HEK293 (cell line): Measurements from ENCODE around the gene TMEM135.

Experiments
- CTCF ChIA-PET: fragments of 350-600 bp; formaldehyde crosslinking; extraction: SDS; loops from one replicate; lab custom pipeline; 2021; ENCODE audit warnings: antibody characterized with exemption; lab: Yijun Ruan, JAX
- POLR2A ChIA-PET: fragments of 300-600 bp; formaldehyde crosslinking; extraction: SDS; loops from one replicate; lab custom pipeline; 2020; ENCODE audit warnings: antibody characterized with exemption, inconsistent platforms; lab: Yijun Ruan, JAX
- H3K27ac ChIP-seq: fragments of 200-500 bp; sonication (Bioruptor generic); 2 replicates; pipeline ENCODE4 v1.5.1; 2014; ENCODE audit warnings: low read depth, low read length, control low read depth, inconsistent platforms; ENCODE audit errors: extremely low read depth
- H3K36me3 ChIP-seq, 2 experiments: fragments of 200-500 bp in 1 of 2; sonication (Bioruptor generic) in 1 of 2; 1 replicate in 1 of 2; 2 replicates in 1 of 2; pipeline ENCODE4 v1.5.1; 2014 to 2017; ENCODE audit warnings: inconsistent platforms in 2 of 2, low read length in 2 of 2; ENCODE audit not compliant: control insufficient read depth in 2 of 2, insufficient read depth in 1 of 2
- H3K4me1 ChIP-seq: fragments of 200-500 bp; sonication (Bioruptor generic); 2 replicates; pipeline ENCODE4 v1.5.1; 2014; ENCODE audit warnings: mild to moderate bottlenecking, low read length, inconsistent platforms; ENCODE audit not compliant: control insufficient read depth, insufficient read depth
- H3K4me3 ChIP-seq: 2 replicates; pipeline ENCODE4 v1.5.1; 2011; ENCODE audit warnings: low read depth, mild to moderate bottlenecking, control low read depth, low read length, moderate library complexity
- H3K9me3 ChIP-seq: fragments of 200-500 bp; sonication (Bioruptor generic); 2 replicates; pipeline ENCODE4 v1.5.1; 2014; ENCODE audit warnings: low read depth, low read length, inconsistent platforms; ENCODE audit not compliant: control insufficient read depth, insufficient read depth
- BCL11B ChIP-seq: fragments of 450-650 bp; formaldehyde crosslinking; IDR thresholded peaks from 2 replicates; pipeline ENCODE4 v1.5.1; 2016; ENCODE audit warnings: low read depth, missing biosample characterization, missing genetic modification characterization
- FEZF1 ChIP-seq: fragments of 450-650 bp; formaldehyde crosslinking; IDR thresholded peaks from 2 replicates; pipeline ENCODE4 v1.5.1; 2016; ENCODE audit warnings: missing biosample characterization, missing genetic modification characterization
- GLIS1 ChIP-seq: fragments of 450-650 bp; formaldehyde crosslinking; IDR thresholded peaks from 2 replicates; pipeline ENCODE4 v1.5.1; 2016; ENCODE audit warnings: missing biosample characterization, missing genetic modification characterization
- MZF1 ChIP-seq: fragments of 450-650 bp; formaldehyde crosslinking; IDR thresholded peaks from 2 replicates; pipeline ENCODE4 v1.5.1; 2017; ENCODE audit warnings: missing biosample characterization, missing genetic modification characterization, borderline replicate concordance
- OVOL3 ChIP-seq: fragments of 450-650 bp; formaldehyde crosslinking; IDR thresholded peaks from 2 replicates; pipeline ENCODE4 v1.5.1; 2016; ENCODE audit warnings: missing biosample characterization, missing genetic modification characterization
- PRDM4 ChIP-seq: fragments of 450-650 bp; formaldehyde crosslinking; IDR thresholded peaks from 2 replicates; pipeline ENCODE4 v1.5.1; 2017; ENCODE audit warnings: missing biosample characterization, missing genetic modification characterization
- SP7 ChIP-seq: fragments of 450-650 bp; formaldehyde crosslinking; IDR thresholded peaks from 2 replicates; pipeline ENCODE4 v1.5.1; 2016; ENCODE audit warnings: missing biosample characterization, missing genetic modification characterization
- TRIM28 ChIP-seq: IDR thresholded peaks from 2 replicates; pipeline ENCODE4 v1.6.1; 2011; ENCODE audit warnings: low read length, control low read depth, borderline replicate concordance
- ZBTB21 ChIP-seq: fragments of 450-650 bp; formaldehyde crosslinking; IDR thresholded peaks from 2 replicates; pipeline ENCODE4 v1.5.1; 2017; ENCODE audit warnings: missing biosample characterization, missing genetic modification characterization
- ZBTB44 ChIP-seq: fragments of 450-650 bp; IDR thresholded peaks from 2 replicates; pipeline ENCODE4 v1.5.1; 2018; ENCODE audit warnings: missing biosample characterization, mild to moderate bottlenecking, missing genetic modification characterization
- ZEB2 ChIP-seq: fragments of 450-650 bp; formaldehyde crosslinking; IDR thresholded peaks from 2 replicates; pipeline ENCODE4 v1.5.1; 2016; ENCODE audit warnings: missing biosample characterization, missing genetic modification characterization
- ZNF114 ChIP-seq: fragments of 450-650 bp; formaldehyde crosslinking; IDR thresholded peaks from 2 replicates; pipeline ENCODE4 v1.5.0; 2017; ENCODE audit warnings: missing biosample characterization, missing genetic modification characterization
- ZNF133 ChIP-seq: fragments of 450-650 bp; formaldehyde crosslinking; IDR thresholded peaks from 2 replicates; pipeline ENCODE4 v1.5.1; 2016; ENCODE audit warnings: missing biosample characterization, missing genetic modification characterization
- ZNF148 ChIP-seq: fragments of 450-650 bp; formaldehyde crosslinking; IDR thresholded peaks from 2 replicates; pipeline ENCODE4 v1.5.0; 2017; ENCODE audit warnings: missing biosample characterization, missing genetic modification characterization, borderline replicate concordance
- ZNF175 ChIP-seq: fragments of 450-650 bp; formaldehyde crosslinking; IDR thresholded peaks from 2 replicates; pipeline ENCODE4 v1.5.1; 2016; ENCODE audit warnings: missing biosample characterization, missing genetic modification characterization
- ZNF280C ChIP-seq: fragments of 450-650 bp; formaldehyde crosslinking; IDR thresholded peaks from 2 replicates; pipeline ENCODE4 v1.5.1; 2016; ENCODE audit warnings: missing biosample characterization, missing genetic modification characterization
- ZNF366 ChIP-seq: fragments of 450-650 bp; formaldehyde crosslinking; conservative IDR thresholded peaks from 2 replicates; pipeline ENCODE4 v1.5.1; 2016; ENCODE audit warnings: missing biosample characterization, missing genetic modification characterization
- ZNF37A ChIP-seq: fragments of 450-650 bp; IDR thresholded peaks from 2 replicates; pipeline ENCODE4 v1.5.1; 2018; ENCODE audit warnings: missing biosample characterization, missing genetic modification characterization
- ZNF426 ChIP-seq: fragments of 450-650 bp; formaldehyde crosslinking; IDR thresholded peaks from 2 replicates; pipeline ENCODE4 v1.5.1; 2017; ENCODE audit warnings: missing biosample characterization, missing genetic modification characterization, mild to moderate bottlenecking, inconsistent platforms, moderate library complexity
- ZNF473 ChIP-seq: fragments of 450-650 bp; formaldehyde crosslinking; IDR thresholded peaks from 2 replicates; pipeline ENCODE4 v1.5.1; 2017; ENCODE audit warnings: missing biosample characterization, missing genetic modification characterization
- ZNF548 ChIP-seq: fragments of 450-650 bp; formaldehyde crosslinking; IDR thresholded peaks from 2 replicates; pipeline ENCODE4 v1.5.1; 2016; ENCODE audit warnings: missing biosample characterization, missing genetic modification characterization
- ZNF558 ChIP-seq: fragments of 450-650 bp; formaldehyde crosslinking; IDR thresholded peaks from 2 replicates; pipeline ENCODE4 v1.5.1; 2016; ENCODE audit warnings: missing biosample characterization, missing genetic modification characterization
- ZNF580 ChIP-seq: fragments of 450-650 bp; formaldehyde crosslinking; IDR thresholded peaks from 2 replicates; pipeline ENCODE4 v1.5.1; 2016; ENCODE audit warnings: missing biosample characterization, missing genetic modification characterization
- ZNF600 ChIP-seq: fragments of 450-650 bp; formaldehyde crosslinking; IDR thresholded peaks from 2 replicates; pipeline ENCODE4 v1.5.1; 2016; ENCODE audit warnings: missing biosample characterization, missing genetic modification characterization
- ZNF707 ChIP-seq: fragments of 450-650 bp; formaldehyde crosslinking; IDR thresholded peaks from 2 replicates; pipeline ENCODE4 v1.5.1; 2016; ENCODE audit warnings: missing biosample characterization, missing genetic modification characterization
- ZSCAN4 ChIP-seq: fragments of 450-650 bp; formaldehyde crosslinking; IDR thresholded peaks from 2 replicates; pipeline ENCODE4 v1.5.1; 2017; ENCODE audit warnings: missing biosample characterization, missing genetic modification characterization

TMEM135 gene

GRCh38 chr11:87295237-87295636 lies 257.5 kb downstream of the TMEM135 start (continued):
- TF ChIP-seq ZBTB44 (tag by site-specific recombination) (no peak), ZNF148 (tag by site-specific recombination) (no peak), MZF1 (tag by site-specific recombination) (no peak)

- TF ChIP-seq ZNF366 (tag by site-specific recombination) (no peak), GLIS1 (tag by site-specific recombination) (no peak), ZNF133 (tag by site-specific recombination) (no peak), ZNF175 (no peak), SP7 (tag by site-specific recombination) (no peak), OVOL3 (tag by site-specific recombination) (no peak), FEZF1 (tag by site-specific recombination) (no peak), ZNF37A (tag by site-specific recombination) (no peak), ZNF600 (tag by site-specific recombination) (no peak), ZNF473 (tag by site-specific recombination) (no peak), ZNF114 (tag by site-specific recombination) (no peak), PRDM4 (tag by site-specific recombination) (no peak), ZNF548 (tag by site-specific recombination) (no peak), ZBTB21 (no peak), ZNF707 (no peak)
- Histone ChIP-seq H3K4me3 (no peak overlapping the region), H3K36me3 (no peaks in the 10 kb centered on the region), H3K27ac (no peak overlapping the region), H3K9me3 (no peaks in the 10 kb centered on the region), H3K4me1 (no peaks in the 10 kb centered on the region)
- ChIA-PET CTCF (interaction anchor here (0.8 kb wide), 1 partner anchor 358 kb away, joined by 3 read pairs; no protein-coding TSS in a partner anchor), POLR2A (no interaction called here)
Observed at GRCh38 chr11:87296627-87297026, 258.9 kb downstream of the TMEM135 start.

GRCh38 chr11:87298155-87298554 lies 260.4 kb downstream of the TMEM135 start:
- no peak overlapping the region for H3K27ac ChIP-seq
- no peaks in the 10 kb centered on the region for H3K9me3 ChIP-seq
- H3K4me3 ChIP-seq: no peak overlapping the region
- H3K4me1 ChIP-seq: no peaks in the 10 kb centered on the region
- CTCF ChIA-PET: interaction anchor here (2.8 kb wide), 1 partner anchor 8 kb away, joined by 21 read pairs; no protein-coding TSS in a partner anchor
- no peaks in the 10 kb centered on the region for H3K36me3 ChIP-seq
- POLR2A ChIA-PET: no interaction called here
- TF ChIP-seq ZEB2 (no peak), ZSCAN4 (no peak), ZNF558 (no peak), OVOL3 (tag by site-specific recombination) (no peak), ZNF280C (tag by site-specific recombination) (no peak), TRIM28 (no peak), BCL11B (tag by site-specific recombination) (no peak), ZNF426 (tag by site-specific recombination) (no peak), ZNF580 (no peak)
